Coronary artery (tissue), 2 donors: Measurements from ENCODE around the gene ARL5B.

ENCODE experiments used
- DNase-seq: peaks from one replicate; pipeline ENCODE4 v3.0.0-alpha.2; 2017; ENCODE audit warnings: low spot score
- H3K27ac ChIP-seq, 2 donors: fragments of 200-600 bp; sonication (generic); one replicate each; pipeline ENCODE4 v1.5.1; 2016 to 2019
- H3K4me3 ChIP-seq: fragments of 200-600 bp; sonication (generic); 2 replicates; pipeline ENCODE4 v1.5.1; 2016; ENCODE audit warnings: mild to moderate bottlenecking, moderate library complexity
- TF ChIP-seq, protein P1 (sequence below): fragments of 200-600 bp; sonication (generic); IDR thresholded peaks from one replicate; pipeline ENCODE4 v1.5.1; 2019; ENCODE audit warnings: antibody characterized with exemption

ARL5B gene

DNA sequence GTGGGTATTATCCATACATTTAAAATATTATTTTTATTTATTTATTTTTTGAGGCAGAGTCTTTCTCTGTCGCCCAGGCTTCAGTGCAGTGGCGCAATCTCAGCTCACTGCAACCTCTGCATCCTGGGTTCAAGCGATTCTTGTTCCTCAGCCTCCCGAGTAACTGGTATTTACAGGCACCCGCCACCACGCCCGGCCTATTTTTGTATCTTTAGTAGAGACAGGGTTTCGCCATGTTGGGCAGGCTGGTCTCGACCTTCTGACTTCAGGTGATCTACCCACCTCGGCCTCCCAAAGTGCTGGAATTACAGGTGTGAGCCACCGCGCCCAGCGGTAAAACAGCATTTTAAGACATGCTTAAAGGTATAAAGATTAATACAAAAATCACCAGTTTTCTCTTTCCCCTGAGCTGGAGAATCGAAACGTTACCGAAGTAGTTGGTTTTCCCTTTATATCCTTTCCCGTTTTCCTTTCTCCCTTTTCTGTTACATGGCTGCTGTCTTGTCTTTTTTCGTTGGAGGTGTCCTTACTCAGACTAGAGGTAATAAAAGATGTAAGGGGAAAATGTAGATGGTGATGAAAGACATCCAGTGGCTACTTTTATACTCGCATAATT, 1.7 kb downstream of the ARL5B start:
- H3K27ac ChIP-seq: no peak overlapping the region
- DNase-seq: no peak
- H3K4me3 ChIP-seq: peak overlapping the region; percentile 87

DNA sequence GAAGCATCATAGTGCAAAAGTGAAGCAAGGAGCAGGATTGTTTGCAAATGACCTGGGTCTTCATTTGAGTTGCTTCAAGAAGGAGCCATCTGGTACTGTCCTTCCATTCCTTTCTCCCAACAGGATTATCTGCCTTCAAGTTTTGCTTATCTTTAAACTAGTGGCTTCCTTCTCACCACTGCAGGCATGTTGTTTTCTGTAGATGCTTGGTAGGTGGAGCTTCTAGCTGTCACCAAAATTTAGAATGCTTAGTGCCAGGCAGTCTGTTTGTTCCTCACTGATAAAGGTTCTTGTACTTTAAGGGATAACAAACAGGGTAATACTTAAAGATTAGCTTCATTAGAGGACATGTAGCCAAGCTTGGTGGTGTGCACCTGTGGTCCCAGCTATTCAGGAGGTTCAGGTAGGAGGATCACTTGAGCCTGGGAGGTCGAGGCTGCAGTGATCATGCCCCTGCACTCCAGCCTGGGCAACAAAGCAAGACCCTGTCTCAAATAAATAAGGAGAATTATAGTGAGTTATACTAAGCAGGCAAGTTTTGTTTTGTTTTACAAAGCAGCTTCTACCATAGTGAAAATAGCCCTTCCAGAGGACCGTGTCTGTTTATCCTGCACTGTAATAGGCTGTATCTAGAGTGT, 5.7 kb downstream of the ARL5B start:
- TF ChIP-seq, protein P1, sequence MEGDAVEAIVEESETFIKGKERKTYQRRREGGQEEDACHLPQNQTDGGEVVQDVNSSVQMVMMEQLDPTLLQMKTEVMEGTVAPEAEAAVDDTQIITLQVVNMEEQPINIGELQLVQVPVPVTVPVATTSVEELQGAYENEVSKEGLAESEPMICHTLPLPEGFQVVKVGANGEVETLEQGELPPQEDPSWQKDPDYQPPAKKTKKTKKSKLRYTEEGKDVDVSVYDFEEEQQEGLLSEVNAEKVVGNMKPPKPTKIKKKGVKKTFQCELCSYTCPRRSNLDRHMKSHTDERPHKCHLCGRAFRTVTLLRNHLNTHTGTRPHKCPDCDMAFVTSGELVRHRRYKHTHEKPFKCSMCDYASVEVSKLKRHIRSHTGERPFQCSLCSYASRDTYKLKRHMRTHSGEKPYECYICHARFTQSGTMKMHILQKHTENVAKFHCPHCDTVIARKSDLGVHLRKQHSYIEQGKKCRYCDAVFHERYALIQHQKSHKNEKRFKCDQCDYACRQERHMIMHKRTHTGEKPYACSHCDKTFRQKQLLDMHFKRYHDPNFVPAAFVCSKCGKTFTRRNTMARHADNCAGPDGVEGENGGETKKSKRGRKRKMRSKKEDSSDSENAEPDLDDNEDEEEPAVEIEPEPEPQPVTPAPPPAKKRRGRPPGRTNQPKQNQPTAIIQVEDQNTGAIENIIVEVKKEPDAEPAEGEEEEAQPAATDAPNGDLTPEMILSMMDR: no peak
- DNase-seq: no peak
- no peak overlapping the region for H3K4me3 ChIP-seq
- H3K27ac ChIP-seq: no peak overlapping the region

More for the DNA sequence above, 1.7 kb downstream of the ARL5B start:
- TF ChIP-seq, protein P1: no peak

DNA sequence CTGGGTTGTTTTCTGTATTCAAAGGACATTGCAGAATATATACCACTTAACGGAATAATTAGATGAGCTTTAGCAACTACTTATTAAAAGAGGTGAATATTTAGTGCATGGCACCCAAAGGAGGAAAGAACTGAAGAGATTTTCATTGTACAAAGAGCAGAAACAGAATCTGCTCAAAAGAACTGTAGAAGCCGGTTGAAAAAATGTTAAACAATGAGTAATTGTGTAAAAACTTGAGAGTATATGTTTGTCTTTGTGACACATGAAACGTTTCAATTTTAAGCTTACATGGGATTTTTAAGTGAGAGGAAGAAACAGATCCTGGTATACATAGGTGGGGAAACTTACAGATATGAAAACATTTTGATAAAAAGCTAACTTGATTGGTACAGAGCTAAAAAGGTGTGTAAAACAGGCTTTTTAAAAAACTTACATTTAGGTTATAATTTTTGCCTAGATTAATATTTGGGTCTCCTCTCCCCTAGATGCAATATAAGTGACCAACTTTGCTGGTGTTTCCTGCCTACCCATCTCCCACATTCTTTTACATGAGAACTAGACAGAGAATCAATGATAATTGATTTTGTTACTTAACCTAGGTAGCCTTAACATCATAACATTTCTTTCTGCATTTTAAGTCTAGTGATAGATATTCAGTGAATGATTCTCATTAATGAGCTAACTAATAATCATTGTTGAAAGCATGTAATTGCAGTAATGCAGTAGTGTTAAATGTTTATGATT, 6.8 kb downstream of the ARL5B start:
- Histone ChIP-seq H3K27ac (no peak overlapping the region), H3K4me3 (no peak overlapping the region)
- TF ChIP-seq, protein P1: no peak

DNA sequence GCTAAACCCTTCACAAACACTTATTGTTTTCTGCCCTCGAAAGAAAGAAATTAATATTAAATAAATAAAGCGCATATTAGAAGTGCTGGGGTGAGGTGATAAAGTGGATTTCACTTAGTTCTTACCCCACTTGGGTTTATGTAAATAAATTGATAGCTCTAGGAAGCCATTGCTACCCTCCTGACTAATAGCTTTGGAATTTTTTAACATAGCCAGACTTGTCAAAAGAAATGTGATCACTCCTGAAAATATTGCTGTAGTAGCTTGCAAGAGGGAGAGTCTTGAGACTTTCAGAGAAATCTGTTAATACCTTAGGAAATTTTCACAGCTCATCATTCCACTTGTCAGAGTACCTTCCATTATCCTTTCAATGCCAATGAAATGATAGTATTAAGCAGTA, 7.6 kb downstream of the ARL5B start:
- no peak overlapping the region for H3K4me3 ChIP-seq
- H3K27ac ChIP-seq: no peak overlapping the region
- no peak for DNase-seq
- TF ChIP-seq, protein P1: no peak

More for the DNA sequence above, 6.8 kb downstream of the ARL5B start:
- DNase-seq: no peak

DNA sequence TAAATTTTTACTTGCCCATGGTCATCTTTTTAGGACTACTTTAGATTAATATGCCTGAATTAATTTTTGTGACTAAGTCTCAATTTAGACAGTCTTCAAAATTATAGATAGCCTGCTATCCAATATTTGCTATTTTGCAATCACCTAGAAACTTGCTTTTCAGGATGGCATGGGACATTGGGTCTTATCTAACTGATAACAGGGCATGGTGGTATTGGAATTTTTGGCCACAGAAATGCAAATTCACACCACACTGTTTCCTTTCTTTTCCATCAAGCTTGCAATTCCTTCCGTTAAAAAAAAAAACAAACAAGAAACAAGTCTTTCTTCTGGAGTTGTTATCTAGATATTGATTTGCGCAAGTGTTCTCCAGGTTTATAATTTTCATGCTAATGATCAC, 8.8 kb downstream of the ARL5B start:
- H3K4me3 ChIP-seq: no peak overlapping the region
- no peak for DNase-seq
- no peak overlapping the region for H3K27ac ChIP-seq
- TF ChIP-seq, protein P1: no peak

DNA sequence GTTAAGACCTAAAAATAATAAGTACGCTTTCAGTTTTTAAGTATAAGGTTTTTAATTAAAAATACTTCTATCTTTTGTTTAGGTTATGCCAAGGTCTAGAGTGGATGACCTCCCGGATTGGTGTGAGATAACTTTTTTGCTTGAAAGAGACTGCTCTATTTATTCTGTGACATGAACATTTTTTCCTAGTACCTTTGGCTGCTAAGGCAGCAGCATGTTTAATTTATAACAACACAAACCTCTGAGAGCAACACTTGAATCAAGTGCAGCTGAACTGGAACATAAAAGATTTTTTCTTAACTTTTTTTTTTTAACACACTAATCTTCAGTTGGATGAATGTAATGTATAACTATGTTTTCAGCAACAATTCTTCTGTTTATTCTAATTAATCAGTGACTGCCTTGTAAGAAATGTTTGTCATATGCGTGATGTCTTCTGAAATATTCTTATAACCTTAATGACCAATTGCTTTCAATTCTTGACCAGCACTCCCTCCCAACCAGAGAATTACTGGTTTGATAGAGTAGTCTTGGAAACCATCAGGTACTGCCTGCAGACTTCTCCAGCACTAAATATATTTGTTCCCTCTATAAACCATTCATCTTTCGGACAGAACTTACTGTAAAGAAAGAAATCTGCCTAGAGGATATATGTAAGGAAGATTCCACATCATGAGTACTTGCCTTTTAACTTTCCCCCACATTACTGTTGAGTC, 16.0 kb downstream of the ARL5B start:
- DNase-seq: no peak
- TF ChIP-seq, protein P1: no peak
- Histone ChIP-seq H3K4me3 (no peak overlapping the region), H3K27ac (no peak overlapping the region)
